Measurements from ENCODE around the gene VN1R4.
A peak's percentile ranks its signal among the peaks of the same experiment; 100 is the strongest.
"Not testable (repeated sequence)": the region's sequence is repeated elsewhere in the genome, so short reads cannot be mapped to it uniquely, and the experiment has no call there.

VN1R4 gene

GRCh38 chr19:53267623-53268022, at the start of gene VN1R4:
TSS of gene VN1R4 (minus strand) at chr19:53267723. CDS start at chr19:53267665, 58 bp downstream.
- not testable (repeated sequence) for DNase-seq (ENCODE audit: low spot score)

- no peak for DNase-seq (ENCODE audit: low spot score)
Observed at GRCh38 chr19:53311897-53312296, 44.4 kb upstream of the VN1R4 start.

- DNase-seq (ENCODE audit: low spot score): no peak
Observed at GRCh38 chr19:53311044-53311443, 43.5 kb upstream of the VN1R4 start.

- DNase-seq (ENCODE audit: low spot score): peak; percentile 3
Observed at GRCh38 chr19:53308339-53308811, 40.9 kb upstream of the VN1R4 start.

GRCh38 chr19:53301341-53301740, 33.8 kb upstream of the VN1R4 start:
- not testable (repeated sequence) for DNase-seq (ENCODE audit: low spot score)

GRCh38 chr19:53294786-53295441, 27.4 kb upstream of the VN1R4 start:
- DNase-seq (ENCODE audit: low spot score): no peak

GRCh38 chr19:53290758-53291549, 23.4 kb upstream of the VN1R4 start:
- no peak for DNase-seq (ENCODE audit: low spot score)

GRCh38 chr19:53285087-53285486, 17.6 kb upstream of the VN1R4 start:
- DNase-seq (ENCODE audit: low spot score): no peak

- not testable (repeated sequence) for DNase-seq (ENCODE audit: low spot score)
Observed at GRCh38 chr19:53281947-53282346, 14.4 kb upstream of the VN1R4 start.

GRCh38 chr19:53275480-53275879, 8.0 kb upstream of the VN1R4 start:
- DNase-seq (ENCODE audit: low spot score): no peak

- DNase-seq (ENCODE audit: low spot score): no peak
Observed at GRCh38 chr19:53272044-53272443, 4.5 kb upstream of the VN1R4 start.

GRCh38 chr19:53269861-53270260, 2.3 kb upstream of the VN1R4 start:
- not testable (repeated sequence) for DNase-seq (ENCODE audit: low spot score)

- not testable (repeated sequence) for DNase-seq (ENCODE audit: low spot score)
Observed at GRCh38 chr19:53257715-53258342, 9.7 kb downstream of the VN1R4 start, which contains the start of gene VN1R2. TSS of gene VN1R2 (plus strand) at chr19:53258292. CDS start at chr19:53258376, 84 bp downstream.

- peak; percentile 65 for DNase-seq (ENCODE audit: low spot score)
Observed at GRCh38 chr19:53254411-53255341, 12.8 kb downstream of the VN1R4 start, which contains the start of gene ZNF677. TSS of gene ZNF677 (minus strand) at chr19:53254873. CDS start at chr19:53251550, 3,323 bp downstream.

- no peak for DNase-seq (ENCODE audit: low spot score)
Observed at GRCh38 chr19:53246498-53246897, 21.0 kb downstream of the VN1R4 start.

GRCh38 chr19:53237114-53237777, 30.3 kb downstream of the VN1R4 start:
- no peak for DNase-seq (ENCODE audit: low spot score)

- DNase-seq (ENCODE audit: low spot score): no peak
Observed at GRCh38 chr19:53224606-53225005, 42.9 kb downstream of the VN1R4 start.

GRCh38 chr19:53222716-53223115, 44.8 kb downstream of the VN1R4 start:
- DNase-seq (ENCODE audit: low spot score): not testable (repeated sequence)
